ENCODE results near the gene GJB1. TPM values are rescaled to one million over a fixed set of nuclear protein-coding genes. Genes with fewer than 3 reads are reported as not detected.
"Not testable (repeated sequence)": the region's sequence is repeated elsewhere in the genome, so short reads cannot be mapped to it uniquely, and the experiment has no call there.

The GJB1 gene
- total RNA-seq, 4 donors from 2014 or later = 0.19 to 2.4 (median 1.5) TPM

GRCh38 chrX:71269801-71270395 is 46.9 kb downstream of the GJB1 start:
- intact Hi-C loops (cut with DNase I; ENCODE audit: low total_unique reads) = no loop called here
- TF ChIP-seq CTCF (IDR thresholded peaks at IDR 0.05) (no peak), POLR2A (IDR thresholded peaks at IDR 0.05) (no peak)
- 75% methylated on average over 19 of the region's 19 CpGs; no CpG with 5 or more reads in 1 of the 2 donors for WGBS, 2 donors
- peak in 1 of 2 donors; percentile 62 for DNase-seq (ENCODE audit: low spot score in 2 of 2)
- no peak overlapping the region for H3K4me3 ChIP-seq (ENCODE audit: low read depth, poor library complexity, severe bottlenecking)

- DNase-seq (ENCODE audit: low spot score in 2 of 2); intact Hi-C loops (cut with DNase I; ENCODE audit: low total_unique reads); H3K4me3 ChIP-seq (ENCODE audit: low read depth, poor library complexity, severe bottlenecking): not testable (repeated sequence)
- WGBS, 2 donors = 92 to 95% methylated on average over 2 of the region's 2 CpGs
These were observed 49.3 kb downstream of the GJB1 start for GRCh38 chrX:71272313-71272712.

Other genes with a start within 250 kb of the GJB1 start
- gene SNX12, start 154.9 kb upstream of the GJB1 start, total RNA-seq = 100 to 1,000 TPM in 1 of 4 donors, 10 to 100 TPM in 3; 55.0 to 102 (median 70.4) TPM
- gene FOXO4, start 127.4 kb upstream of the GJB1 start, total RNA-seq = 10 to 100 TPM; 17.7 to 29.9 (median 23.3) TPM
- 1 to 10 TPM in 1 of 4 donors, not detected in 3; 1.9 TPM for gene CXorf65, start 116.5 kb upstream of the GJB1 start, total RNA-seq
- 10 to 100 TPM in 2 of 4 donors, 1 to 10 TPM in 2; 7.0 to 19.8 (median 10.6) TPM for gene IL2RG, start 111.6 kb upstream of the GJB1 start, total RNA-seq
- gene MED12, start 104.6 kb upstream of the GJB1 start, total RNA-seq = 10 to 100 TPM; 27.3 to 42.9 (median 31.7) TPM
- gene NLGN3, start 78.4 kb upstream of the GJB1 start, total RNA-seq = under 1 TPM; 0.21 to 0.52 (median 0.43) TPM
- gene ZMYM3, start 30.9 kb downstream of the GJB1 start, total RNA-seq = 10 to 100 TPM; 12.4 to 17.5 (median 15.0) TPM
- gene NONO, start 60.4 kb downstream of the GJB1 start, total RNA-seq = 100 to 1,000 TPM; 166 to 216 (median 191) TPM
- 1 to 10 TPM in 1 of 4 donors, under 1 TPM in 2, not detected in 1; 0.16 to 1.9 (median 0.21) TPM for gene ITGB1BP2, start 78.5 kb downstream of the GJB1 start, total RNA-seq
- gene TAF1, start 143.1 kb downstream of the GJB1 start, total RNA-seq = 10 to 100 TPM; 34.3 to 44.9 (median 38.2) TPM

All from lower leg skin (tissue), 4 donors.